ENCODE measurements around the gene GRIFIN. TPM values are rescaled to one million over a fixed set of nuclear protein-coding genes. Genes with fewer than 3 reads are reported as not detected.

GRIFIN gene, protein sequence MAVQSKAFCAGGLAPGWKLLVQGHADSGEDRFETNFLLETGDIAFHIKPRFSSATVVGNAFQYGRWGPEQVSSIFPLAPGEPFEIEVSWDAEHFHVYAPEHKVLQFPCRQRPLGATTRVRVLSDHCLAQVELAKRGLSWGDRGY
- not detected in 2 replicates for total RNA-seq

DNA sequence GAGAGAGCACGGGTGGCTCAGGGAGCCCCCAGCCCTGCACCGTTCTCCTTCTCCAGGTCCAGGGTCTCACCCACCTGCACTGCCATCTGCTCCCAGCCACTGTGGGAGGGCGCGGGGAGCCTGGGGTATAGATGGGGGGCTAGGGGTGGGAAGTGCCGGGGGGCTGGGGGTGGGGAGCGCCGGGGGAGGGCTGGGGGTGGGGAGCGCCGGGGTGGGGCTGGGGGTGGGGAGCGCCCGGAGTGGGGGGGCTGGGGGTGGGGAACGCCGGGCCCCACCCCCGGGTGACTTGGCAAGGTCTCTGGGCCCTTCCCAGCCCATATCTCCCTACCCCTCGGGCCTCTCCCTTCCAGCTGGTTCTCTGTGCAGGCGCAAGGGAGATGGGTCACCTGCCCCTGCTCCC is at the start of gene GRIFIN:
Gene GRIFIN (minus strand): TSS at position 101 of the 400 bp plus-strand sequence. CDS start 15 bp downstream, at position 86.

DNA sequence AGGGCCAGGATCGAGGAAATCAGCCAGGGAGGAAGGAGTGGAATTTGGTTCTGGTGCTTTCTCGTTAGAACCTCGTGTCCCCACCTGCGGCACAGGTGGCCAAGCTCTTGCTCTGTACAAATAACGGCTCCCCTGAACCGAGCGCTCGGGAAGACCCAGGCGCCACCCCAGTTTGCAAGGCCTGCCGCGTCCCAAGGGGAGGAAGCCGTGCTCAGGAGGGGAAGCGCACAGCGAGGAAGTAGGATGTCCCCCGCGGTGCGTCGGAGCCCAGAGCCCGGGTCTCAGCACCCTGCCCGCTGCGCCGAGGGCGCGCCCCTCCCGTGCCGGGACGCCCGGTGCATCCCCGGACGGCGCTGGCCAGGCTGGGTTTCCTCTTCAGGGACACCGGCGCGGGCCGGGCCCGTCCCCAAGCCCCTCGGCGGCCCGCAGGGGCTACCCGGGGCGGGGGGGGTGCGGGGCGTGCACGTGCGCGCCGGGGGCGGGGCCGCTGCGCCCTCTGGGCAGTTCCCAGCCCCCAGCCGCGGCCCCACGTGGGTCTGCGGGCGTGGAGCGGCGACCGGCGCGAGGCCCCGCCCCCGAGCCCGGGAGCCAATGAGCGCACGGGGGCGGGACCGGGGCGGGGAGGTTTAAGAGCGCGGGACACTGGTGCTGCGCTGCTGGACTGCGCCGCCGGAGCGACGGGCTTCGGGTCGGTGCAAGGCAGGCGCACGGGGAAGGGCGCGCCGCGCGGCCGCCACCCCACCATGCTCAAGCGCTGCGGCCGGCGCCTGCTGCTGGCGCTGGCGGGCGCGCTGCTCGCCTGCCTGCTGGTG is 43.1 kb upstream of the GRIFIN start, which contains the start of gene LFNG:
Gene LFNG (plus strand): TSS at position 656 of the 812 bp plus-strand sequence. CDS start 88 bp downstream, at position 744.

Other genes starting within 250 kb of the GRIFIN start
- gene MAD1L1, start 243.5 kb downstream of the GRIFIN start, total RNA-seq: 70.1 and 92.8 TPM in 2 replicates
- gene MRM2, start 234.2 kb downstream of the GRIFIN start, total RNA-seq: 16.9 and 17.3 TPM in 2 replicates
- gene NUDT1, start 234.2 kb downstream of the GRIFIN start, total RNA-seq: 9.0 and 13.5 TPM in 2 replicates
- 7.5 and 8.4 TPM in 2 replicates for gene SNX8, start 162.0 kb downstream of the GRIFIN start, total RNA-seq
- 254 and 325 TPM in 2 replicates for gene EIF3B, start 121.6 kb downstream of the GRIFIN start, total RNA-seq
- 0.43 and 1.7 TPM in 2 replicates for gene CHST12, start 72.8 kb downstream of the GRIFIN start, total RNA-seq
- 2.1 and 18.6 TPM in 2 replicates for gene LFNG, start 43.4 kb upstream of the GRIFIN start, total RNA-seq
- 23.4 and 34.7 TPM in 2 replicates for gene BRAT1, start 79.1 kb upstream of the GRIFIN start, total RNA-seq
- 5.8 and 7.2 TPM in 2 replicates for gene IQCE, start 82.6 kb upstream of the GRIFIN start, total RNA-seq
- gene TTYH3, start 155.6 kb upstream of the GRIFIN start, total RNA-seq: 16.6 and 32.5 TPM in 2 replicates
- gene AMZ1, start 211.8 kb upstream of the GRIFIN start, total RNA-seq: under 0.01 and 0.24 TPM in 2 replicates